Stimulated activated CD4-positive, alpha-beta T cell treated with anti-CD3 and anti-CD28 coated beads, Interleukin-12 subunit alpha, Interleukin-12 subunit beta, amount 100 ng/mL, for 4 hours (primary cell): ENCODE results near the gene SLC45A2.

Experiments used
- DNase-seq: peaks from one replicate; pipeline ENCODE4 v3.0.0-alpha.2; 2020

The SLC45A2 gene

GRCh38 chr5:34007201-34007620 is 22.7 kb upstream of the SLC45A2 start:
- no peak for DNase-seq

- no peak for DNase-seq
These were observed 21.2 kb upstream of the SLC45A2 start for GRCh38 chr5:34005681-34006080.

- no peak for DNase-seq
These were observed 20.7 kb upstream of the SLC45A2 start for GRCh38 chr5:34005211-34005610.

GRCh38 chr5:34003941-34004340 is 19.4 kb upstream of the SLC45A2 start:
- DNase-seq = no peak

- no peak for DNase-seq
These were observed 18.3 kb upstream of the SLC45A2 start for GRCh38 chr5:34002629-34003328.

- DNase-seq = no peak
These were observed 16.8 kb upstream of the SLC45A2 start for GRCh38 chr5:34001241-34001841.

GRCh38 chr5:33999978-34000377 is 15.5 kb upstream of the SLC45A2 start:
- no peak for DNase-seq

GRCh38 chr5:33997331-33997983 is 13.0 kb upstream of the SLC45A2 start:
- no peak for DNase-seq

GRCh38 chr5:33995865-33996264 is 11.4 kb upstream of the SLC45A2 start:
- DNase-seq = no peak

- DNase-seq = no peak
These were observed 10.4 kb upstream of the SLC45A2 start for GRCh38 chr5:33994845-33995244.

- DNase-seq = no peak
These were observed 8.4 kb upstream of the SLC45A2 start for GRCh38 chr5:33992864-33993263.

GRCh38 chr5:33985447-33985846 is 954 bp upstream of the SLC45A2 start:
- no peak for DNase-seq

- DNase-seq = no peak
These were observed 315 bp downstream of the SLC45A2 start for GRCh38 chr5:33984178-33984577.

GRCh38 chr5:33981408-33982162 is 2.9 kb downstream of the SLC45A2 start:
- no peak for DNase-seq

- no peak for DNase-seq
These were observed 4.5 kb downstream of the SLC45A2 start for GRCh38 chr5:33980030-33980429.

- DNase-seq = no peak
These were observed 6.2 kb downstream of the SLC45A2 start for GRCh38 chr5:33978306-33978705.

GRCh38 chr5:33976307-33976706 is 8.2 kb downstream of the SLC45A2 start:
- no peak for DNase-seq

GRCh38 chr5:33975852-33976251 is 8.6 kb downstream of the SLC45A2 start:
- DNase-seq = no peak

GRCh38 chr5:33973271-33973670 is 11.2 kb downstream of the SLC45A2 start:
- no peak for DNase-seq

- no peak for DNase-seq
These were observed 14.7 kb downstream of the SLC45A2 start for GRCh38 chr5:33969572-33970452.

GRCh38 chr5:33968211-33969005 is 16.1 kb downstream of the SLC45A2 start:
- no peak for DNase-seq

- DNase-seq = no peak
These were observed 17.7 kb downstream of the SLC45A2 start for GRCh38 chr5:33966805-33967204.
